ENCODE measurements around the gene TTYH3.

DNA sequence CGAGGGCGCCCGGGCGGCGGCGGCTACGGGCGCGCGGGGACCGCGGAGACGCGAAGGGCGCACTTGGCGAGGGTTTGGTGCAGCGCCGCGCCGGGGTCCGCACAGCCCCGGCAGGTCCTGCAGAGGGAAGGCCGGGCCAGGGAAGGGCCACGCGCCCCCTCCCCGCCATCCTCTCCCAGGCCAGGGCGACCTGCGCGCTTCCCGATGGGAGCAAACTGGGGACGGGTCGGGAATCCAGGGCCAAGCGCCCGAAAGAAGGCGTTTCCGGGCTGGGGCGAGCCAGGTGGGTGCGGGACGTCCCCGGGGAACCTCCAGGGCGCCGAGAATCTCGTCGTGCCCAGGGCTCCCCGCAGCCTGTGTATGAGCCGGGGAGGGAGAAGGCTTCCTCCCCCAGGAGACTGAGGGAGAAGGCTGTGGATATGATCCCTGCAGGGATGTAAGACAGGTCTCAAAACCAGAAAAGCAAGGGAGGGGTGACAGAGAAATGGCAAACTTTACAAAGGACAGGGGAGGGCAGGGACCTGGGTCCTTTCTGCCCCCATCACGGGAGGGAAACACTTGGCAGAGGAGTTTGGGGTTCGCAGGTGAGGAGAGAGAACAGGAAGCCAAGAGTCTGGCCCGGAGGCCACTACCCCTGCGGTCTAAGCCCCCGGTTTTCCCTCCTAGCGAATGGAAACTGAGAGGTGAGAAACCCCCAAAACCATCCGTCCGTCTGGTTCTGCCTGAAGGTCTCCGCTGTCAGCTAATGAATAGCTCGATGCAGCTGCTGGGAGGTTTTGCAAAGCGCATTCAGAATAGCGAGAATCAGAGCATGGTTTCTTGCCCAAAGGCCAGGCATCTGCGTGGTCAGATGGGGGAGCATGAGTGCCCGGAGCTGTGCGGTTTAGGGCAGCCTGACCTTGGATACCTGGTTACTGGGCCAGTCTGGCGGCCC, 56.9 kb downstream of the TTYH3 start:
- TF ChIP-seq POLR2A (IDR thresholded peaks at IDR 0.05): no peak
- TF ChIP-seq, protein P1, sequence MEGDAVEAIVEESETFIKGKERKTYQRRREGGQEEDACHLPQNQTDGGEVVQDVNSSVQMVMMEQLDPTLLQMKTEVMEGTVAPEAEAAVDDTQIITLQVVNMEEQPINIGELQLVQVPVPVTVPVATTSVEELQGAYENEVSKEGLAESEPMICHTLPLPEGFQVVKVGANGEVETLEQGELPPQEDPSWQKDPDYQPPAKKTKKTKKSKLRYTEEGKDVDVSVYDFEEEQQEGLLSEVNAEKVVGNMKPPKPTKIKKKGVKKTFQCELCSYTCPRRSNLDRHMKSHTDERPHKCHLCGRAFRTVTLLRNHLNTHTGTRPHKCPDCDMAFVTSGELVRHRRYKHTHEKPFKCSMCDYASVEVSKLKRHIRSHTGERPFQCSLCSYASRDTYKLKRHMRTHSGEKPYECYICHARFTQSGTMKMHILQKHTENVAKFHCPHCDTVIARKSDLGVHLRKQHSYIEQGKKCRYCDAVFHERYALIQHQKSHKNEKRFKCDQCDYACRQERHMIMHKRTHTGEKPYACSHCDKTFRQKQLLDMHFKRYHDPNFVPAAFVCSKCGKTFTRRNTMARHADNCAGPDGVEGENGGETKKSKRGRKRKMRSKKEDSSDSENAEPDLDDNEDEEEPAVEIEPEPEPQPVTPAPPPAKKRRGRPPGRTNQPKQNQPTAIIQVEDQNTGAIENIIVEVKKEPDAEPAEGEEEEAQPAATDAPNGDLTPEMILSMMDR (IDR thresholded peaks at IDR 0.05): no peak

All from right lobe of liver (tissue), 4 donors.